Measurements from ENCODE around the gene ITCH. TPM values are rescaled to one million over a fixed set of nuclear protein-coding genes. Genes with fewer than 3 reads are reported as not detected.

ITCH gene
- polyA plus RNA-seq, 1 donor from 2014 or later = 39.5 TPM

- Histone ChIP-seq H3K9me3 (ENCODE audit: low read length) (no peaks in the 10 kb centered on the region), H3K27me3 (ENCODE audit: insufficient read depth, low read depth, low read length) (no peaks in the 10 kb centered on the region), H3K79me2 (replicated peaks; ENCODE audit: insufficient read depth, low read length) (no peaks in the 10 kb centered on the region), H3F3A (ENCODE audit: insufficient read depth, low read length, poor library complexity, severe bottlenecking) (no peaks in the 10 kb centered on the region), H2AFZ (ENCODE audit: low read depth, low read length) (no peak overlapping the region), H3K9me2 (ENCODE audit: insufficient read depth, low read length) (no peaks in the 10 kb centered on the region), H3K4me2 (ENCODE audit: low read length) (no peak overlapping the region), H3K9ac (ENCODE audit: low read length) (no peak overlapping the region), H3K27ac (ENCODE audit: low read length) (no peak overlapping the region), H4K20me1 (ENCODE audit: insufficient read depth) (no peaks in the 10 kb centered on the region), H3K36me3 (ENCODE audit: insufficient read depth, low read length) (peaks cover 14% of the 10 kb centered on the region), H3K4me3 (ENCODE audit: low read length) (no peak overlapping the region)
- TF ChIP-seq EZH2 (IDR thresholded peaks at IDR 0.05; ENCODE audit: borderline replicate concordance, insufficient read depth, low read length, poor library complexity, severe bottlenecking) (no peak), RAD21 (conservative IDR thresholded peaks at IDR 0.05) (no peak), POLR2AphosphoS5 (IDR thresholded peaks at IDR 0.05) (no peak), REST (IDR thresholded peaks at IDR 0.05; ENCODE audit: borderline replicate concordance) (no peak), EP300 (conservative IDR thresholded peaks at IDR 0.05; ENCODE audit: poor library complexity, severe bottlenecking) (no peak), SMC3 (conservative IDR thresholded peaks at IDR 0.05; ENCODE audit: poor library complexity) (no peak), TAF1 (IDR thresholded peaks at IDR 0.05; ENCODE audit: low read depth) (no peak)
These were observed 86.9 kb downstream of the ITCH start for GRCh38 chr20:34449674-34450592.

GRCh38 chr20:34452281-34452982 lies 89.4 kb downstream of the ITCH start:
- Histone ChIP-seq H3K27me3 (ENCODE audit: insufficient read depth, low read depth, low read length) (no peaks in the 10 kb centered on the region), H2AFZ (ENCODE audit: low read depth, low read length) (no peak overlapping the region), H3K79me2 (replicated peaks; ENCODE audit: insufficient read depth, low read length) (no peaks in the 10 kb centered on the region), H3K9me2 (ENCODE audit: insufficient read depth, low read length) (no peaks in the 10 kb centered on the region), H3K4me3 (ENCODE audit: low read length) (no peak overlapping the region), H3K4me2 (ENCODE audit: low read length) (no peak overlapping the region), H3F3A (ENCODE audit: insufficient read depth, low read length, poor library complexity, severe bottlenecking) (no peaks in the 10 kb centered on the region), H3K27ac (ENCODE audit: low read length) (no peak overlapping the region), H3K9ac (ENCODE audit: low read length) (no peak overlapping the region), H3K9me3 (ENCODE audit: low read length) (no peaks in the 10 kb centered on the region), H4K20me1 (ENCODE audit: insufficient read depth) (no peaks in the 10 kb centered on the region), H3K36me3 (ENCODE audit: insufficient read depth, low read length) (no peaks in the 10 kb centered on the region)
- TF ChIP-seq MXI1 (conservative IDR thresholded peaks at IDR 0.05; ENCODE audit: poor library complexity, severe bottlenecking) (no peak), RAD21 (conservative IDR thresholded peaks at IDR 0.05) (no peak), EP300 (conservative IDR thresholded peaks at IDR 0.05; ENCODE audit: poor library complexity, severe bottlenecking) (no peak), SMC3 (conservative IDR thresholded peaks at IDR 0.05; ENCODE audit: poor library complexity) (no peak), EZH2 (IDR thresholded peaks at IDR 0.05; ENCODE audit: borderline replicate concordance, insufficient read depth, low read length, poor library complexity, severe bottlenecking) (no peak), POLR2AphosphoS5 (IDR thresholded peaks at IDR 0.05) (no peak), TAF1 (IDR thresholded peaks at IDR 0.05; ENCODE audit: low read depth) (no peak), CTCF (IDR thresholded peaks at IDR 0.05; ENCODE audit: poor library complexity, severe bottlenecking) (no peak), REST (IDR thresholded peaks at IDR 0.05; ENCODE audit: borderline replicate concordance) (no peak)

Measured in neural cell (in vitro differentiated cells).